HG02840 (cell line): ENCODE measurements around the gene TRPM5.

Experiments used
- ATAC-seq: cut with Tn5 transposase; IDR thresholded peaks from one replicate; pipeline ENCODE4 v1.9.1; 2021; ENCODE audit warnings: mild to moderate bottlenecking, moderate library complexity, moderate number of reproducible peaks; ENCODE audit not compliant: unreplicated experiment, low FRiP score

The TRPM5 gene

GRCh38 chr11:2409611-2410468, 34.5 kb downstream of the TRPM5 start:
- ATAC-seq = no peak

GRCh38 chr11:2409126-2409525, 35.2 kb downstream of the TRPM5 start:
- no peak for ATAC-seq

DNA sequence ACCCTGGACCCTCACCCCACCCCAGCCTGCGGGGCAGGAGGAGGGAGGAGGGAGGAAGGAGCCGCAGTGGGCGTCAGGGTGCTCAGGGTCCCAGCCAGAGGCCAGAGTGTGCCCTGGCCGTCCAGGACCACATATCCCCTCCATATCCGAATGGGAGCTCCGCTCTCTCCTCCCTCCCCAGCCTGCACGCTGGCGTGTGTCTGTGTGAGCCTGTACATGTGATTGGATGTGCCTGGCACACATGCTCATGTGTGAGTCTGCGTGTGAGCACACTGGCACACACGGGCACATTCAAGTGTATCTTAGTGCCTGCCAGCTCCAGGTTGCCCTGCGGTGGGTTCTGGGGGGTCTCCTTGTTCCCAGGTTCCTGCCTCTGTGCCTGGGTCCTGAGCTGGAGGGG, 35.6 kb downstream of the TRPM5 start:
- no peak for ATAC-seq

GRCh38 chr11:2406878-2407410, 37.4 kb downstream of the TRPM5 start:
- no peak for ATAC-seq

GRCh38 chr11:2406451-2406850, 37.9 kb downstream of the TRPM5 start:
- no peak for ATAC-seq

DNA sequence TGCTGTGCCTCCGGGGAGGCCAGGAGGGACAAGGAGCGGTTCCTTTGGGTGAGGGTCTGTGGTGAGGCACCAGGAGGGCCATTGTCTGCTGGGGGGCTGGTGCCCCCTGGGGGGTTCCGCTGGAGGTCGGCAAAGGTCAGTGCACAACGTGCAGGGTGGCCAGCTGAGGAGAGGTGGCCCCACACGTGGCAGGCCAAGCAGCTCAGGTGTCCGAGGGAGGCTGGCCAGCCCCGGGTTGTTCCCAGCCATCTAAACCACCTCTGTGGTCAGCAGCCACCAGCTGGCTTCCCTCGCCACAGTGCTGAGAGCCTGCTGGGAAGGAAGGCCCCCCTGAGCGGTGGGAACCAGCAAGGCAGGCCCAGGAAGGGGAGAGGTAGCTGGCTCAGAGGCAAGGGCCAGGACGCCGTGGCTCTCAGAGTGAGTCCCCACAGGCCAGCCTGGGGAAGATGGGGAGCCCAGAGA, 39.5 kb downstream of the TRPM5 start:
- no peak for ATAC-seq

DNA sequence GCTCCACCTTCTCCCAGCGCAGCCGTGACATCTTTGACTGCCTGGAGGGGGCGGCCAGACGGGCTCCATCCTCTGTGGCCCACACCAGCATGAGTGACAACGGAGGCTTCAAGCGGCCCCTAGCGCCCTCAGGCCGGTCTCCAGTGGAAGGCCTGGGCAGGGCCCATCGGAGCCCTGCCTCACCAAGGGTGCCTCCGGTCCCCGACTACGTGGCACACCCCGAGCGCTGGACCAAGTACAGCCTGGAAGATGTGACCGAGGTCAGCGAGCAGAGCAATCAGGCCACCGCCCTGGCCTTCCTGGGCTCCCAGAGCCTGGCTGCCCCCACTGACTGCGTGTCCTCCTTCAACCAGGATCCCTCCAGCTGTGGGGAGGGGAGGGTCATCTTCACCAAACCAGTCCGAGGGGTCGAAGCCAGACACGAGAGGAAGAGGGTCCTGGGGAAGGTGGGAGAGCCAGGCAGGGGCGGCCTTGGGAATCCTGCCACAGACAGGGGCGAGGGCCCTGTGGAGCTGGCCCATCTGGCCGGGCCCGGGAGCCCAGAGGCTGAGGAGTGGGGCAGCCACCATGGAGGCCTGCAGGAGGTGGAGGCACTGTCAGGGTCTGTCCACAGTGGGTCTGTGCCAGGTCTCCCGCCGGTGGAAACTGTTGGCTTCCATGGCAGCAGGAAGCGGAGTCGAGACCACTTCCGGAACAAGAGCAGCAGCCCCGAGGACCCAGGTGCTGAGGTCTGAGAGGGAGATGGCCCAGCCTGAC, 41.2 kb downstream of the TRPM5 start:
- no peak for ATAC-seq

DNA sequence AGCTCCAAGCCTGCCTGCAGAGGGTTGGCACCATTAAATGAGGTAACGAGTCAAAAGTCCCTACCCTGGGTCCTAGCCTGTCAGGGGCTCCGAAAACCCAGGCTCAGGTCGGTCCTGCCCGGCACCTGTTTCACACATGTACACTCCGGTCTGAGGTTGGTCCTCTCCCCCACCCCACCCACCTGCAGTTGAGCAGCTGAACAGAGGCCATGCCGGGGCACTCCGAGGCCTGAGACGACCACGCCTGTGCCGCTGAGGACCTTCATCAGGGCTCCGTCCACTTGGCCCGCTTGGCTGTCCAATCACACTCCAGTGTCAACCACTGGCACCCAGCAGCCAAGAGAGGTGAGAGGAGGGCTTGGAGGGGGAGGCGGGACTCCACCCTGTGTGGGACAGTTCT, 42.2 kb downstream of the TRPM5 start:
- ATAC-seq = no peak

DNA sequence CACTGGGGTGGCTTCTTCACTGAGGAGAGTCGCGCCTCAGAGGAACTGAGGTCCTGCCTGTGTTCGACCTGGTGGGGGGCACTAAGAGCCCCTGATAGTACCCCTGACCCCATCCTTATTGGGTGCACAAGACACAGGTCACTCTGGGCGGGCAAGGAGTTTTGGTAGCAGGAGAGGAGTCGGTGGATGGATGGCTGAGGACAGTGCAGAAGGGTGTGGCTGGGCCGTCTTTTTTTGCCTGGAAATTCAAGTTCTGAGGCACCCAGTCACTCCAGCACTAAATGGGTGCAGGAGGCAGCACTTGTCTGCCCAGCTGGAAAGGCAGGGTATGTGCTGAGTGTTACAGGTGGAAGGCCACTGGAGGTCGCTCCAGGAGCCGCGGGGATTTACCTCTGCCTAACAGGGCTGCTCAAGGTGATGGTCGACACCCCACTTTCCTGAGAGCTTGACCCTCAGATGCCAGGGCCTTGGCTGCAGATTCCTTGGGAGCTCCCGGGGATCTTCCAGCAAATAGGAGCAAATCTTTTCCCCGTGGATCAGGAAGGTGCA, 42.8 kb downstream of the TRPM5 start:
- ATAC-seq = no peak

- peak; percentile 4 for ATAC-seq
Observed at GRCh38 chr11:2400762-2401435, 43.4 kb downstream of the TRPM5 start.

- ATAC-seq = peak; percentile 85
Observed at GRCh38 chr11:2400069-2400761, 44.1 kb downstream of the TRPM5 start, which contains the start of gene TSSC4. TSSC4 (plus strand) TSS chr11:2400750; CDS start chr11:2402634, 1,884 bp downstream.

DNA sequence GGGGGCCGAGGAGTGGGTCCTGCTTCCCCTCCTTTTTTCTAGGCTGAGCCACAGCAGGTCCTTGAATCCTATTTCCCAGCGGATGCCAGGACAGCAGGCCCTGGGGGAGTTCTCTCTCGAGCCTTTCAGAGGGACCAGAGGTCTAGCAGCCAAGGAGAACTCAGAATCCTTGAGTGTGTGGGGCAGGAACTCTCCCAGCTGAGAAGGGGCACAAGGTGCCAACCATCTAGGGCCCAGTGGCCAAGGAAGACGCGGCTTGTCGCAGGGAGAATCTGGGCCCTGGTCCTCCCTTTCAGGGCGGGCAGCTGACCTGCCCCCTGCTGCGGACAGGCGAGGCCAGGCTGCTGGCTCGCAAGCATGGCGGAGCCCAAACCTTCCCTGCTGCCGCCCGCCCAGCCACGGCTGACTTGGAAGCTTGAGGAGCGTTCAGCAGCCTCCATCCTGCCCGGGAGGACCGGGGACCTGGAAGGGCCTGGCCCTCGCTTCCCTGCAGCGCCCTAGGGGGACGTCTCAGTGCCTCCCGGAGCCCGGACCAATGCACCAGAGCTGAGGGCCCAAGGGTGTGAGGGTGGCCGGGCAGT, 44.7 kb downstream of the TRPM5 start:
- ATAC-seq = peak; percentile 6

GRCh38 chr11:2398664-2399355, 45.5 kb downstream of the TRPM5 start:
- no peak for ATAC-seq

DNA sequence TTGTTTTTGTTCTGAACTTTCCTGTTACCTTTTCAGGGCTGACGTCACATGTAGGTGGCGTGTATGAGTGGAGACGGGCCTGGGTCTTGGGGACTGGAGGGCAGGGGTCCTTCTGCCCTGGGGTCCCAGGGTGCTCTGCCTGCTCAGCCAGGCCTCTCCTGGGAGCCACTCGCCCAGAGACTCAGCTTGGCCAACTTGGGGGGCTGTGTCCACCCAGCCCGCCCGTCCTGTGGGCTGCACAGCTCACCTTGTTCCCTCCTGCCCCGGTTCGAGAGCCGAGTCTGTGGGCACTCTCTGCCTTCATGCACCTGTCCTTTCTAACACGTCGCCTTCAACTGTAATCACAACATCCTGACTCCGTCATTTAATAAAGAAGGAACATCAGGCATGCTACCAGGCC, 47.3 kb downstream of the TRPM5 start:
- no peak for ATAC-seq

- ATAC-seq = no peak
Observed at GRCh38 chr11:2396471-2396870, 47.8 kb downstream of the TRPM5 start.

DNA sequence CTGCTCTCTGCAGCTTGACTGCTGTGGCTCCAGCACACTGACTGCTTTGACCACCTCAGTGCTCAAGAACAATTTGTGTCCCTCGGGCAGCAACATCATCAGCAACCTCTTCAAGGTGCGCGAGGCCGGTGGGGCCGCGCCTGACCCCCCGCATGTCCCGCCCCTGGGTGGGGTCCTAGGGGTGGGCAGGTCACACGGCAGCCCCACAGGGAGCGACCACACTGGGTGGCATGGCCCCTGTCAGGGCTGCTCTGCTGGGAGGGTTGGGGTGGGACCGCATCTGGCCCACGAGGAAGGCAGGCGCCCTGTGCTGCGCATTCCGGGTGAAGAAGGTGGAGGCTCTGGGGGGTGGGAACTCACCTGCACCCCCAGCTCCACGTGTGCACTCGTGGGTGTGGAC, 48.5 kb downstream of the TRPM5 start:
- no peak for ATAC-seq

DNA sequence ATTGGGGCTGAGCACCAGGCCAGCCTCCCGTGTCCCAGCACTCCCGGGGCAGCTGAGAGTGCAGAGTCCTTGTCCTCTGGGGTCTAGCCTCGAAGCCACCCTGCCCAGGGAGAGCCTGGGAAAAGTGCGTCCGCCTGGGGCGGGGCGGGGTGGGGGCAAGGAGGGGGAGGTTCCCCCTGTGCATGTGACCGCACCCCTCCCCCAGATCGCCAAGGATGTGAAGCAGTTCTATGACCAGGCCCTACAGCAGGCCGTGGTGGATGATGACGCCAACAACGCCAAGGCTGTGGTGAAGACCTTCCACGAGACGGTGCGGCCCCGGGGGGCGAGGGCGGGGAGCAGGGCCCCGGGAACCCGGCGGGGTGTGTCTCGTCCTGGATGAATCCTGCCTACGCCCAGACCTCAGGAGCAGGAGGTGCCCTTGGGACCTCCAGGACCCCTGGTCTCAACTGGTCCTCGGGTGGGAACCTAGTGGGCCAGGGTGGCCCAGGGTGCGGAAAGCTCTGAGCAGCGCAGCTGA, 49.0 kb downstream of the TRPM5 start:
- no peak for ATAC-seq

DNA sequence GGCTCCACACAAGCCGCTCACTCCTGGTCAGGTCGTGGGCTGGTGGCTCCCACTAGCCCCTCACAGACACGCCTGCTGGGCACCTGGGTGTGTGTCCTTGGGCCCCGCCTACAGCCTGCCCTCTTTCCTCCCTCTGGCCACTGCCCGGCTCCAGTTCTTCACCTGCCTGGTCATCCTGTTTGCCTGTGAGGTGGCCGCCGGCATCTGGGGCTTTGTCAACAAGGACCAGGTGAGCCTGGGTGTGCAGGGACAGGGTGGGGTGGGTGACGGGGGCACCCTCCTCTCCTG, 49.6 kb downstream of the TRPM5 start:
- no peak for ATAC-seq
